K562 (cell line): ENCODE measurements around the gene PHF21B. TPM values are rescaled to one million over a fixed set of nuclear protein-coding genes. Genes with fewer than 3 reads are reported as not detected.

Source experiments
- ATAC-seq: fragments of 200-7000 bp; cut with Tn5 transposase; 3 replicates; pipeline ENCODE4 v1.9.1; 2020; ENCODE audit warnings: moderate library complexity
- BruUV-seq: library from RNA; stranded (reverse); fragments of 400-500 nt; replicated peaks from 2 replicates; lab custom pipeline; 2021; lab: Mats Ljungman, UMichigan
- CTCF ChIA-PET: fragments of 300-600 bp; formaldehyde crosslinking; extraction: SDS; loops from one replicate; lab custom pipeline; 2021; ENCODE audit warnings: low intra/inter-chr PET ratio; lab: Yijun Ruan, JAX
- POLR2A ChIA-PET: fragments of 300-600, 350-650 bp; sonication (Branson Sonifier 250); formaldehyde crosslinking; extraction: SDS; loops from one replicate; lab custom pipeline; 2021; ENCODE audit warnings: antibody characterized with exemption, inconsistent platforms; lab: Yijun Ruan, JAX
- DNase-seq, 4 experiments: peaks; one replicate each; pipeline versions ENCODE4 v3.0.0 to v3.0.0-alpha.2; 2011 to 2018; ENCODE audit warnings: low spot score in 3 of 4, mixed read lengths in 3 of 4; ENCODE audit errors: extremely low read depth in 1 of 4
- FAIRE-seq: peaks from 2 replicates; lab custom pipeline; 2011; peaks lifted over from hg19 to GRCh38; lab: Jason Lieb, UNC
- H2AFZ ChIP-seq: 2 replicates; pipeline ENCODE4 v1.6.0; 2011; ENCODE audit warnings: low read depth, low read length, control low read depth, inconsistent platforms
- H3K27ac ChIP-seq: fragments of 200-600 bp; 3 replicates; pipeline ENCODE4 v1.8.0; 2011; ENCODE audit warnings: low read depth, mild to moderate bottlenecking, control low read depth, inconsistent platforms, low read length, moderate library complexity, mixed read lengths; ENCODE audit errors: extremely low read depth
- H3K27me3 ChIP-seq, 2 experiments: fragments of 300-600 bp in 1 of 2; 2 replicates in 1 of 2; 3 replicates in 1 of 2; pipeline versions ENCODE4 v1.6.0 to v1.8.0; 2011; ENCODE audit warnings: inconsistent platforms in 2 of 2, low read length in 2 of 2, mild to moderate bottlenecking in 1 of 2, mixed read lengths in 1 of 2, moderate library complexity in 1 of 2; ENCODE audit not compliant: control insufficient read depth in 2 of 2, insufficient read depth in 2 of 2
- H3K36me3 ChIP-seq: fragments of 300-600 bp; 3 replicates; pipeline ENCODE4 v1.8.0; 2011; ENCODE audit warnings: mild to moderate bottlenecking, low read length, inconsistent platforms; ENCODE audit not compliant: control insufficient read depth, insufficient read depth
- H3K4me1 ChIP-seq, 2 experiments: fragments of 200-600 bp in 1 of 2; replicated peaks in 1 of 2; 2 replicates in 1 of 2; 3 replicates in 1 of 2; pipeline versions ENCODE4 v1.5.1 to v1.8.0; 2011; ENCODE audit warnings: inconsistent platforms in 2 of 2, low read length in 2 of 2, mild to moderate bottlenecking in 1 of 2, mixed read lengths in 1 of 2, moderate library complexity in 1 of 2; ENCODE audit not compliant: control insufficient read depth in 2 of 2, insufficient read depth in 2 of 2
- H3K4me2 ChIP-seq: 2 replicates; pipeline ENCODE4 v1.6.1; 2011; ENCODE audit warnings: low read length, control low read depth, inconsistent platforms, mixed read lengths; ENCODE audit not compliant: insufficient read depth
- H3K4me3 ChIP-seq: fragments of 200-600 bp; sonication (generic), shearing (Covaris generic); 2 replicates; pipeline ENCODE4 v1.5.1; 2016; ENCODE audit warnings: control low read depth, inconsistent platforms
- H3K79me2 ChIP-seq: fragments of 200-600 bp; 3 replicates; pipeline ENCODE4 v1.8.0; 2011; ENCODE audit warnings: low read length, inconsistent platforms; ENCODE audit not compliant: control insufficient read depth, insufficient read depth
- H3K9ac ChIP-seq, 2 experiments: 2 replicates each; pipeline versions ENCODE4 v1.6.0 to v1.6.1; 2011; ENCODE audit warnings: low read depth in 2 of 2, low read length in 2 of 2, control low read depth in 1 of 2, inconsistent platforms in 1 of 2, mild to moderate bottlenecking in 1 of 2, mixed read lengths in 1 of 2; ENCODE audit not compliant: insufficient read depth in 1 of 2
- H3K9me1 ChIP-seq: one replicate; pipeline ENCODE4 v1.6.0; 2011; ENCODE audit warnings: inconsistent platforms, mild to moderate bottlenecking, low read length, moderate library complexity; ENCODE audit not compliant: control insufficient read depth, insufficient read depth
- H3K9me3 ChIP-seq: replicated peaks from 2 replicates; pipeline ENCODE4 v1.5.1; 2011; ENCODE audit warnings: low read depth, low read length, inconsistent platforms; ENCODE audit not compliant: control insufficient read depth, insufficient read depth
- H4K20me1 ChIP-seq: replicated peaks from 2 replicates; pipeline ENCODE4 v1.6.1; 2011; ENCODE audit warnings: low read length, inconsistent platforms, mixed read lengths; ENCODE audit not compliant: control insufficient read depth, insufficient read depth
- CEBPG ChIP-seq, 3 experiments: fragments of 200-800 bp in 1 of 3; sonication (Bioruptor generic) in 1 of 3; sonication (generic) in 1 of 3; formaldehyde crosslinking in 1 of 3; IDR thresholded peaks in 2 of 3; conservative IDR thresholded peaks in 1 of 3; 2 replicates each; pipeline versions ENCODE4 v1.6.1 to v1.8.0; 2016 to 2022; ENCODE audit warnings: missing compliant biosample characterization in 2 of 3, missing genetic modification characterization in 2 of 3, mild to moderate bottlenecking in 1 of 3, missing genetic modification reagents in 1 of 3
- CHD4 ChIP-seq: fragments of 200-600 bp; sonication (generic); IDR thresholded peaks from 3 replicates; pipeline ENCODE4 v1.6.1; 2012; ENCODE audit warnings: low read depth, mild to moderate bottlenecking, mixed read lengths, low read length, inconsistent platforms; ENCODE audit not compliant: insufficient read depth, insufficient replicate concordance, poor library complexity, severe bottlenecking
- CREM ChIP-seq: IDR thresholded peaks from 2 replicates; pipeline ENCODE4 v1.6.1; 2014; ENCODE audit warnings: antibody characterized with exemption, low read depth
- THRAP3 ChIP-seq: fragments of 450-650 bp; IDR thresholded peaks from 2 replicates; pipeline ENCODE4 v1.6.1; 2016; ENCODE audit warnings: mild to moderate bottlenecking, inconsistent platforms, borderline replicate concordance
- ZNF184 ChIP-seq: sonication (generic); formaldehyde crosslinking; IDR thresholded peaks from 2 replicates; pipeline ENCODE4 v1.5.0; 2020; ENCODE audit warnings: missing genetic modification reagents
- ZNF253 ChIP-seq: fragments of 250-450 bp; sonication (Bioruptor Pico); conservative IDR thresholded peaks from 2 replicates; pipeline ENCODE4 v1.6.1; 2021; ENCODE audit warnings: mild to moderate bottlenecking
- ZNF644 ChIP-seq: fragments of 200-800 bp; sonication (Bioruptor generic); IDR thresholded peaks from 2 replicates; pipeline ENCODE4 v1.6.1; 2016; ENCODE audit warnings: low read depth, missing genetic modification characterization, missing compliant biosample characterization
- WGBS: fragments of 100-300 bp; shearing (Covaris generic); methylation state at CpG from one replicate; pipeline ENCODE4 v1.1.6; 2016; ENCODE audit warnings: low coverage, mixed read lengths; ENCODE audit not compliant: insufficient coverage; ENCODE audit errors: missing lambda C conversion rate; 5-methylcytosine and 5-hydroxymethylcytosine counted together
- in situ Hi-C: fragments of 300-500 bp; cut with MboI; formaldehyde crosslinking; loops from 4 replicates; pipeline ENCODE4 v1.15.0; 2018; ENCODE audit warnings: inconsistent platforms, mixed read lengths
- intact Hi-C: fragments of 100-400 bp; cut with micrococcal nuclease; formaldehyde crosslinking; loops from 2 replicates; pipeline ENCODE4 v1.14.2; 2022
- polyA plus RNA-seq, 8 experiments: library from polyadenylated mRNA; depleted of rRNA in 4 of 8; stranded (reverse) in 5 of 8; unstranded in 3 of 8; fragments of >200 nt; fragmentation: Nextera tagmentation in 2 of 8; fragmentation: Illumina TruSeq in 1 of 8; extraction: Ambion mirVana in 2 of 8; extraction: Trizol in 1 of 8; gene quantifications; 2 replicates each; pipeline versions ENCODE4 v1.2.1 to v1.2.3, GENCODE V29; 2011 to 2014; ENCODE audit warnings: inconsistent platforms in 1 of 8, missing spikeins in 1 of 8
- total RNA-seq, 7 experiments: library from RNA; depleted of rRNA in 6 of 7; stranded (reverse); fragments of >200 nt in 6 of 7; fragmentation: Illumina TruSeq in 2 of 7; extraction: Trizol in 2 of 7; gene quantifications; 2 replicates each; pipeline versions ENCODE4 v1.2.1 to v1.2.3, GENCODE V29; 2011 to 2021; ENCODE audit warnings: low replicate concordance in 1 of 7
- TF ChIP-seq, protein P1 (sequence below), 2 experiments: fragments of 450-650 bp; IDR thresholded peaks; 2 replicates each; pipeline ENCODE4 v1.6.1; 2016; ENCODE audit warnings: mild to moderate bottlenecking in 2 of 2, borderline replicate concordance in 1 of 2, low read depth in 1 of 2, moderate library complexity in 1 of 2

PHF21B gene
- total and polyA plus RNA-seq, 9 of the 15 experiments (the other 6 are each of a cell fraction or from before 2014, with no cell fraction given) = 0.04 TPM; not detected in 8

DNA sequence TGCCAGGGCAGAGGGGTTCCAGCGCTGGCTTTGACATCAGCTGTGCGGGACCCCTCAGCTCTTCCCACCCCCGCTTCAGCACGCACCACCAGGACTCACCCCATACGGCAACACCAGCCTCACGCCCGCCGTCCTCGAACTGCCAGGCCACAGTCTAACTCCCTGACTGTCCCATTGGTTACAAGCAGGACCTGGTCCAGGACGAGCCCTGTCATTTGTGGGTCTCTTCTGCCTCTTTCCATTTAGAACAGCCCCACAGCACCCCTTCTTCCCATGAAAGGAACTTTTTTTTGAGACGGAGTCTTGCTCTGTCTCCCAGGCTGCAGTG is 81.7 kb downstream of the PHF21B start:
- Histone ChIP-seq H3K27me3 (peaks cover 2 to 62% of the 10 kb centered on the region in 2 experiments; a peak in 4 of 5 replicates), H3K9ac (no peak overlapping the region), H3K36me3 (no peaks in the 10 kb centered on the region), H3K4me3 (no peak overlapping the region), H3K27ac (no peak overlapping the region), H3K79me2 (no peaks in the 10 kb centered on the region), H3K4me2 (no peak overlapping the region), H3K9me1 (no peaks in the 10 kb centered on the region), H4K20me1 (no peaks in the 10 kb centered on the region; the same call in 1 of the 2 replicates), H2AFZ (no peak overlapping the region), H3K9me3 (no peaks in the 10 kb centered on the region), H3K4me1 (no peaks in the 10 kb centered on the region)
- WGBS = 11% methylated on average over 8 of the region's 11 CpGs
- ChIA-PET POLR2A (no interaction called here), CTCF (no interaction called here)
- FAIRE-seq (no peak), ATAC-seq (no peak), DNase-seq (no peak)
- in situ Hi-C loops (no loop called here), intact Hi-C loops (no loop called here)
- BruUV-seq = no TSS peak
- TF ChIP-seq CEBPG (CRISPR knock-in tag; IDR thresholded peaks at IDR 0.05) = no peak
- no peak for TF ChIP-seq CEBPG (tag; conservative IDR thresholded peaks at IDR 0.05 in 1 of 2, IDR thresholded peaks at IDR 0.05 in 1 of 2)
- TF ChIP-seq THRAP3 = no peak
- TF ChIP-seq ZNF644 (tag) = no peak
- TF ChIP-seq CHD4 = no peak
- no peak for TF ChIP-seq ZNF253 (CRISPR knock-in tag)
- TF ChIP-seq ZNF184 (CRISPR knock-in tag) = no peak
- TF ChIP-seq CREM = no peak
- TF ChIP-seq, protein P1, sequence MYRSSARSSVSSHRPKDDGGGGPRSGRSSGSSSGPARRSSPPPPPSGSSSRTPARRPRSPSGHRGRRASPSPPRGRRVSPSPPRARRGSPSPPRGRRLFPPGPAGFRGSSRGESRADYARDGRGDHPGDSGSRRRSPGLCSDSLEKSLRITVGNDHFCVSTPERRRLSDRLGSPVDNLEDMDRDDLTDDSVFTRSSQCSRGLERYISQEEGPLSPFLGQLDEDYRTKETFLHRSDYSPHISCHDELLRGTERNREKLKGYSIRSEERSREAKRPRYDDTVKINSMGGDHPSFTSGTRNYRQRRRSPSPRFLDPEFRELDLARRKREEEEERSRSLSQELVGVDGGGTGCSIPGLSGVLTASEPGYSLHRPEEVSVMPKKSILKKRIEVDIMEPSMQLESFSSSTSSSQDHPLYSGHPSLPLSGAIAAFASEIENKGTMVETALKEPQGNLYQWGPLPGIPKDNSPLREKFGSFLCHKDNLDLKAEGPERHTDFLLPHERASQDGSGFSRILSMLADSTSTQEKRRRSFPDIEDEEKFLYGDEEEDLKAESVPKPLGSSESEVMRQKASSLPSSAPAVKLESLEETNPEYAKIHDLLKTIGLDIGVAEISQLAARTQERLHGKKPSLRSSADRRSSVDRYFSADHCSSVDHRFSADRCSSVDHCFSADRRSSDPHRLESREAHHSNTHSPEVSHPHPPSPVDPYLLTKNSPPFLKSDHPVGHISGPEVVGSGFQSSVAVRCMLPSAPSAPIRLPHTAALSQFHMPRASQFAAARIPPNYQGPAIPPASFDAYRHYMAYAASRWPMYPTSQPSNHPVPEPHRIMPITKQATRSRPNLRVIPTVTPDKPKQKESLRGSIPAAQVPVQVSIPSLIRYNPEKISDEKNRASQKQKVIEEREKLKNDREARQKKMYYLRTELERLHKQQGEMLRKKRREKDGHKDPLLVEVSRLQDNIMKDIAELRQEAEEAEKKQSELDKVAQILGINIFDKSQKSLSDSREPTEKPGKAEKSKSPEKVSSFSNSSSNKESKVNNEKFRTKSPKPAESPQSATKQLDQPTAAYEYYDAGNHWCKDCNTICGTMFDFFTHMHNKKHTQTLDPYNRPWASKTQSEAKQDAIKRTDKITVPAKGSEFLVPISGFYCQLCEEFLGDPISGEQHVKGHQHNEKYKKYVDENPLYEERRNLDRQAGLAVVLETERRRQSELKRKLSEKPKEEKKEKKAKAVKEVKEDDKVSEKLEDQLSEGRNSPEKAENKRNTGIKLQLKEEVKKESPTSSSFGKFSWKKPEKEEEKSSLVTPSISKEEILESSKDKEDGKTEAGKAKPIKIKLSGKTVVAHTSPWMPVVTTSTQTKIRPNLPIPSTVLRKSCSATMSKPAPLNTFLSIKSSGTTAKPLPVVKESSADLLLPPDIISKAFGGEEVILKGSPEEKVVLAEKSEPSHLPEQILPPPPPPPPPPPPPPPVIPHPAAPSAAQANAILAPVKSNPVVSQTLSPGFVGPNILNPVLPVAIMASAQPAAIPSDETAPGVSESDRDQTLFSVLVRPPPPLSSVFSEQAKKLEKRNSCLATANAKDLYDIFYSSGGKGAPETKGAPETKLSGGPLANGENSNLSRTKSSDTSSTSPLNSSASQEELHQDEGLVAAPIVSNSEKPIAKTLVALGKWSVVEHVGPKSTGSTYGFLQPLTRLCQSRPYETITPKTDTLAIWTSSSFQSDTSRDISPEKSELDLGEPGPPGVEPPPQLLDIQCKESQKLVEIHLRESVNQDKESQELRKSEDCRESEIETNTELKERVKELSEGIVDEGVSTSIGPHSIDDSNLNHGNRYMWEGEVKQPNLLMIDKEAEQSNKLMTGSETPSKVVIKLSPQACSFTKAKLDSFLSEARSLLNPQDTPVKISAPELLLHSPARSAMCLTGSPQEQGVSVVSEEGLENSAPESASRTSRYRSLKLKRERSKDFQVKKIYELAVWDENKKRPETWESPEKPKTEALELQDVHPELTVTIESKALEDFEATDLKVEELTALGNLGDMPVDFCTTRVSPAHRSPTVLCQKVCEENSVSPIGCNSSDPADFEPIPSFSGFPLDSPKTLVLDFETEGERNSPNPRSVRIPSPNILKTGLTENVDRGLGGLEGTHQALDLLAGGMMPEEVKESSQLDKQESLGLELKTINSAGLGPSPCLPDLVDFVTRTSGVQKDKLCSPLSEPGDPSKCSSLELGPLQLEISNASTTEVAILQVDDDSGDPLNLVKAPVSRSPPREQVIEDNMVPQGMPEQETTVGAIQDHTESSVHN (IDR thresholded peaks at IDR 0.05; ENCODE audit: borderline replicate concordance in 1 of 2, low read depth in 1 of 2) = no peak
